GM23338 (cell line): Measurements from ENCODE around the gene ULBP1. TPM values are rescaled to one million over a fixed set of nuclear protein-coding genes. Genes with fewer than 3 reads are reported as not detected.

ENCODE experiments used
- ATAC-seq: fragments of 200-7000 bp; cut with Tn5 transposase; 3 replicates; pipeline ENCODE4 v1.9.1; 2020
- DNase-seq: peaks from one replicate; pipeline ENCODE4 v3.0.0-alpha.2; 2015; ENCODE audit warnings: low spot score
- H2AFZ ChIP-seq: fragments of 200-600 bp; sonication (generic); 2 replicates; pipeline ENCODE4 v1.8.0; 2016; ENCODE audit warnings: antibody characterized with exemption, mild to moderate bottlenecking, moderate library complexity
- H3F3A ChIP-seq: fragments of 200-600 bp; sonication (generic); replicated peaks from 2 replicates; pipeline ENCODE4 v1.8.0; 2017; ENCODE audit warnings: antibody characterized with exemption, mixed run types, low read depth
- H3K27ac ChIP-seq: fragments of 200-600 bp; sonication (generic); 2 replicates; pipeline ENCODE4 v1.6.1; 2016; ENCODE audit warnings: low read depth
- H3K27me3 ChIP-seq: fragments of 200-600 bp; sonication (generic); 2 replicates; pipeline ENCODE4 v1.8.0; 2016; ENCODE audit warnings: mild to moderate bottlenecking, mixed run types, moderate library complexity; ENCODE audit not compliant: insufficient read depth
- H3K36me3 ChIP-seq: fragments of 200-600 bp; sonication (generic); 2 replicates; pipeline ENCODE4 v1.8.0; 2016; ENCODE audit warnings: mild to moderate bottlenecking; ENCODE audit not compliant: insufficient read depth
- H3K4me1 ChIP-seq: fragments of 200-600 bp; sonication (generic); 2 replicates; pipeline ENCODE4 v1.8.0; 2016; ENCODE audit warnings: mild to moderate bottlenecking, moderate library complexity; ENCODE audit not compliant: insufficient read depth
- H3K4me2 ChIP-seq: fragments of 200-600 bp; sonication (generic); 2 replicates; pipeline ENCODE4 v1.7.1; 2017; ENCODE audit warnings: mixed run types
- H3K4me3 ChIP-seq: fragments of 200-600 bp; sonication (generic); 2 replicates; pipeline ENCODE4 v1.6.1; 2016; ENCODE audit warnings: mixed run types
- H3K79me2 ChIP-seq: fragments of 200-600 bp; sonication (generic); replicated peaks from 2 replicates; pipeline ENCODE4 v1.8.0; 2017; ENCODE audit warnings: mild to moderate bottlenecking; ENCODE audit not compliant: insufficient read depth
- H3K9me2 ChIP-seq: fragments of 200-600 bp; sonication (generic); 2 replicates; pipeline ENCODE4 v1.8.0; 2017; ENCODE audit not compliant: insufficient read depth
- H4K20me1 ChIP-seq: fragments of 200-600 bp; sonication (generic); replicated peaks from 2 replicates; pipeline ENCODE4 v1.8.0; 2017; ENCODE audit warnings: mild to moderate bottlenecking; ENCODE audit not compliant: insufficient read depth
- H3K27ac Mint-ChIP-seq: 2 replicates; pipeline ENCODE4 v1.8.0; 2020; ENCODE audit warnings: inconsistent platforms, mild to moderate bottlenecking, moderate library complexity, mixed read lengths
- H3K27me3 Mint-ChIP-seq: 3 replicates; pipeline ENCODE4 v1.8.0; 2022; ENCODE audit warnings: low read depth, mild to moderate bottlenecking, moderate library complexity, mixed read lengths, inconsistent platforms; ENCODE audit not compliant: insufficient read depth, poor library complexity
- H3K36me3 Mint-ChIP-seq: 3 replicates; pipeline ENCODE4 v1.8.0; 2021; ENCODE audit warnings: low read depth, mild to moderate bottlenecking, inconsistent platforms, moderate library complexity, mixed read lengths
- H3K4me1 Mint-ChIP-seq: 3 replicates; pipeline ENCODE4 v1.8.0; 2020; ENCODE audit warnings: mild to moderate bottlenecking, inconsistent platforms, mixed read lengths
- H3K4me3 Mint-ChIP-seq: 3 replicates; pipeline ENCODE4 v1.8.0; 2021; ENCODE audit warnings: moderate library complexity, mild to moderate bottlenecking, inconsistent platforms, mixed read lengths
- H3K9me3 Mint-ChIP-seq: 3 replicates; pipeline ENCODE4 v1.8.0; 2020; ENCODE audit warnings: moderate library complexity, mild to moderate bottlenecking, inconsistent platforms, mixed read lengths
- CREB1 ChIP-seq: fragments of 250-450 bp; sonication (Bioruptor Pico); IDR thresholded peaks from 2 replicates; pipeline ENCODE4 v1.5.0; 2020; ENCODE audit warnings: low read depth, mild to moderate bottlenecking, moderate library complexity
- EZH2 ChIP-seq: fragments of 200-600 bp; sonication (generic); IDR thresholded peaks from one replicate; pipeline ENCODE4 v1.8.0; 2017; ENCODE audit warnings: antibody characterized with exemption, mild to moderate bottlenecking, low read depth; ENCODE audit not compliant: unreplicated experiment
- NANOG ChIP-seq: IDR thresholded peaks from 2 replicates; pipeline ENCODE4 v1.6.1; 2016; ENCODE audit warnings: antibody characterized with exemption, borderline replicate concordance
- POLR2AphosphoS5 ChIP-seq: IDR thresholded peaks from 2 replicates; pipeline ENCODE4 v1.6.1; 2016; ENCODE audit warnings: antibody characterized with exemption, low read depth
- STAT1 ChIP-seq: IDR thresholded peaks from one replicate; pipeline ENCODE4 v1.6.1; 2016; ENCODE audit warnings: antibody characterized with exemption; ENCODE audit not compliant: unreplicated experiment
- polyA plus RNA-seq: library from polyadenylated mRNA; unstranded; fragments of >200 nt; fragmentation: Nextera tagmentation; extraction: Ambion mirVana; gene quantifications from 2 replicates; pipeline ENCODE4 v1.2.1, GENCODE V29; 2016
- total RNA-seq: library from RNA; depleted of rRNA; stranded (reverse); fragments of >200 nt; shearing (Covaris generic); gene quantifications from 2 replicates; pipeline ENCODE4 v1.2.3, GENCODE V29; 2014
- TF ChIP-seq, protein P1 (sequence below): fragments of 250-450 bp; sonication (Bioruptor Pico); IDR thresholded peaks from 2 replicates; pipeline ENCODE4 v1.5.0; 2020; ENCODE audit warnings: mild to moderate bottlenecking, moderate library complexity
- TF ChIP-seq, protein P2 (sequence below), 2 experiments: fragments of 200-600 bp in 1 of 2; sonication (generic) in 1 of 2; conservative IDR thresholded peaks; 2 replicates each; pipeline versions ENCODE4 v1.5.1 to v1.6.1; 2016 to 2017; ENCODE audit warnings: antibody characterized with exemption in 2 of 2, low read depth in 2 of 2, mild to moderate bottlenecking in 2 of 2, moderate library complexity in 1 of 2
- TF ChIP-seq, protein P3 (sequence below): IDR thresholded peaks from 2 replicates; pipeline ENCODE4 v1.6.1; 2016; ENCODE audit warnings: antibody characterized with exemption

The ULBP1 gene
- total and polyA plus RNA-seq, 2 experiments from 2014 or later = 0.74 to 1.7 TPM

DNA sequence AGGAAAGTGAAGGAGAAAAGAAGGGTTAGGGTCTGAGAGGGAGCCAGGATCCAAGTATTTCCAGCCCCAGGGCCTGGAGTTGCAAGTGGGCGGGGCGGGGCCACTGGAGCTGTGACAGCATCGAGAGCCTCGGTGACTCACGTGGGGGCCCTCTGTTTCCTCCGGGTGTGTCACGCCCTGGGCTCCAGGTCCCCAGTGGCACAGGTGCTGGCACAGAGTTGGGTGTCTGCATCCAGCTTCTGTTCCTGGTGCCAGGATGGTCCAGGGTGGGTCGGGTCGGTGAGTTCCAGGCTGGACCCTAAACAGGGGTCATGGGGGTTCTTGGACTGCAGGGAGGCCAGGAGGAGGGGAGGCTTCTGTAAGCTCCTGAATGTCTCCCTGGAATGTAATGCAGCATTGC, 44.8 kb downstream of the ULBP1 start:
- peaks cover 89% of the 10 kb centered on the region for H3K27me3 ChIP-seq
- no peaks in the 10 kb centered on the region for H3K4me1 ChIP-seq
- no peak overlapping the region for H3K4me3 Mint-ChIP-seq
- H3K4me3 ChIP-seq = no peak overlapping the region
- no peak overlapping the region for H2AFZ ChIP-seq
- H3K79me2 ChIP-seq = no peaks in the 10 kb centered on the region
- no peaks in the 10 kb centered on the region; the same call in 2 of the 3 replicates for H3K9me3 Mint-ChIP-seq
- H4K20me1 ChIP-seq = no peaks in the 10 kb centered on the region; the same call in 1 of the 2 replicates
- no peaks in the 10 kb centered on the region for H3K36me3 ChIP-seq
- H3K27me3 Mint-ChIP-seq = peaks cover 82% of the 10 kb centered on the region
- peaks cover 7% of the 10 kb centered on the region for H3K4me1 Mint-ChIP-seq
- no peak for DNase-seq
- TF ChIP-seq, protein P1, sequence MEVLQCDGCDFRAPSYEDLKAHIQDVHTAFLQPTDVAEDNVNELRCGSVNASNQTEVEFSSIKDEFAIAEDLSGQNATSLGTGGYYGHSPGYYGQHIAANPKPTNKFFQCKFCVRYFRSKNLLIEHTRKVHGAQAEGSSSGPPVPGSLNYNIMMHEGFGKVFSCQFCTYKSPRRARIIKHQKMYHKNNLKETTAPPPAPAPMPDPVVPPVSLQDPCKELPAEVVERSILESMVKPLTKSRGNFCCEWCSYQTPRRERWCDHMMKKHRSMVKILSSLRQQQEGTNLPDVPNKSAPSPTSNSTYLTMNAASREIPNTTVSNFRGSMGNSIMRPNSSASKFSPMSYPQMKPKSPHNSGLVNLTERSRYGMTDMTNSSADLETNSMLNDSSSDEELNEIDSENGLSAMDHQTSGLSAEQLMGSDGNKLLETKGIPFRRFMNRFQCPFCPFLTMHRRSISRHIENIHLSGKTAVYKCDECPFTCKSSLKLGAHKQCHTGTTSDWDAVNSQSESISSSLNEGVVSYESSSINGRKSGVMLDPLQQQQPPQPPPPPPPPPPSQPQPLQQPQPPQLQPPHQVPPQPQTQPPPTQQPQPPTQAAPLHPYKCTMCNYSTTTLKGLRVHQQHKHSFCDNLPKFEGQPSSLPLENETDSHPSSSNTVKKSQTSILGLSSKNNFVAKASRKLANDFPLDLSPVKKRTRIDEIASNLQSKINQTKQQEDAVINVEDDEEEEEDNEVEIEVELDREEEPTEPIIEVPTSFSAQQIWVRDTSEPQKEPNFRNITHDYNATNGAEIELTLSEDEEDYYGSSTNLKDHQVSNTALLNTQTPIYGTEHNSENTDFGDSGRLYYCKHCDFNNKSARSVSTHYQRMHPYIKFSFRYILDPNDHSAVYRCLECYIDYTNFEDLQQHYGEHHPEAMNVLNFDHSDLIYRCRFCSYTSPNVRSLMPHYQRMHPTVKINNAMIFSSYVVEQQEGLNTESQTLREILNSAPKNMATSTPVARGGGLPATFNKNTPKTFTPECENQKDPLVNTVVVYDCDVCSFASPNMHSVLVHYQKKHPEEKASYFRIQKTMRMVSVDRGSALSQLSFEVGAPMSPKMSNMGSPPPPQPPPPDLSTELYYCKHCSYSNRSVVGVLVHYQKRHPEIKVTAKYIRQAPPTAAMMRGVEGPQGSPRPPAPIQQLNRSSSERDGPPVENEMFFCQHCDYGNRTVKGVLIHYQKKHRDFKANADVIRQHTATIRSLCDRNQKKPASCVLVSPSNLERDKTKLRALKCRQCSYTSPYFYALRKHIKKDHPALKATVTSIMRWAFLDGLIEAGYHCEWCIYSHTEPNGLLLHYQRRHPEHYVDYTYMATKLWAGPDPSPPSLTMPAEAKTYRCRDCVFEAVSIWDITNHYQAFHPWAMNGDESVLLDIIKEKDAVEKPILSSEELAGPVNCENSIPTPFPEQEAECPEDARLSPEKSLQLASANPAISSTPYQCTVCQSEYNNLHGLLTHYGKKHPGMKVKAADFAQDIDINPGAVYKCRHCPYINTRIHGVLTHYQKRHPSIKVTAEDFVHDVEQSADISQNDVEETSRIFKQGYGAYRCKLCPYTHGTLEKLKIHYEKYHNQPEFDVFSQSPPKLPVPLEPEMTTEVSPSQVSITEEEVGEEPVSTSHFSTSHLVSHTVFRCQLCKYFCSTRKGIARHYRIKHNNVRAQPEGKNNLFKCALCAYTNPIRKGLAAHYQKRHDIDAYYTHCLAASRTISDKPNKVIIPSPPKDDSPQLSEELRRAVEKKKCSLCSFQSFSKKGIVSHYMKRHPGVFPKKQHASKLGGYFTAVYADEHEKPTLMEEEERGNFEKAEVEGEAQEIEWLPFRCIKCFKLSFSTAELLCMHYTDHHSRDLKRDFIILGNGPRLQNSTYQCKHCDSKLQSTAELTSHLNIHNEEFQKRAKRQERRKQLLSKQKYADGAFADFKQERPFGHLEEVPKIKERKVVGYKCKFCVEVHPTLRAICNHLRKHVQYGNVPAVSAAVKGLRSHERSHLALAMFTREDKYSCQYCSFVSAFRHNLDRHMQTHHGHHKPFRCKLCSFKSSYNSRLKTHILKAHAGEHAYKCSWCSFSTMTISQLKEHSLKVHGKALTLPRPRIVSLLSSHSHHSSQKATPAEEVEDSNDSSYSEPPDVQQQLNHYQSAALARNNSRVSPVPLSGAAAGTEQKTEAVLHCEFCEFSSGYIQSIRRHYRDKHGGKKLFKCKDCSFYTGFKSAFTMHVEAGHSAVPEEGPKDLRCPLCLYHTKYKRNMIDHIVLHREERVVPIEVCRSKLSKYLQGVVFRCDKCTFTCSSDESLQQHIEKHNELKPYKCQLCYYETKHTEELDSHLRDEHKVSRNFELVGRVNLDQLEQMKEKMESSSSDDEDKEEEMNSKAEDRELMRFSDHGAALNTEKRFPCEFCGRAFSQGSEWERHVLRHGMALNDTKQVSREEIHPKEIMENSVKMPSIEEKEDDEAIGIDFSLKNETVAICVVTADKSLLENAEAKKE (CRISPR knock-in tag) = no peak
- TF ChIP-seq EZH2 = no peak
- no peak for TF ChIP-seq NANOG
- TF ChIP-seq, protein P2, sequence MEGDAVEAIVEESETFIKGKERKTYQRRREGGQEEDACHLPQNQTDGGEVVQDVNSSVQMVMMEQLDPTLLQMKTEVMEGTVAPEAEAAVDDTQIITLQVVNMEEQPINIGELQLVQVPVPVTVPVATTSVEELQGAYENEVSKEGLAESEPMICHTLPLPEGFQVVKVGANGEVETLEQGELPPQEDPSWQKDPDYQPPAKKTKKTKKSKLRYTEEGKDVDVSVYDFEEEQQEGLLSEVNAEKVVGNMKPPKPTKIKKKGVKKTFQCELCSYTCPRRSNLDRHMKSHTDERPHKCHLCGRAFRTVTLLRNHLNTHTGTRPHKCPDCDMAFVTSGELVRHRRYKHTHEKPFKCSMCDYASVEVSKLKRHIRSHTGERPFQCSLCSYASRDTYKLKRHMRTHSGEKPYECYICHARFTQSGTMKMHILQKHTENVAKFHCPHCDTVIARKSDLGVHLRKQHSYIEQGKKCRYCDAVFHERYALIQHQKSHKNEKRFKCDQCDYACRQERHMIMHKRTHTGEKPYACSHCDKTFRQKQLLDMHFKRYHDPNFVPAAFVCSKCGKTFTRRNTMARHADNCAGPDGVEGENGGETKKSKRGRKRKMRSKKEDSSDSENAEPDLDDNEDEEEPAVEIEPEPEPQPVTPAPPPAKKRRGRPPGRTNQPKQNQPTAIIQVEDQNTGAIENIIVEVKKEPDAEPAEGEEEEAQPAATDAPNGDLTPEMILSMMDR (conservative IDR thresholded peaks at IDR 0.05; ENCODE audit: low read depth in 2 of 2) = no peak
- no peak for TF ChIP-seq CREB1
- TF ChIP-seq STAT1 = no peak
- TF ChIP-seq POLR2AphosphoS5 = no peak
- TF ChIP-seq, protein P3, sequence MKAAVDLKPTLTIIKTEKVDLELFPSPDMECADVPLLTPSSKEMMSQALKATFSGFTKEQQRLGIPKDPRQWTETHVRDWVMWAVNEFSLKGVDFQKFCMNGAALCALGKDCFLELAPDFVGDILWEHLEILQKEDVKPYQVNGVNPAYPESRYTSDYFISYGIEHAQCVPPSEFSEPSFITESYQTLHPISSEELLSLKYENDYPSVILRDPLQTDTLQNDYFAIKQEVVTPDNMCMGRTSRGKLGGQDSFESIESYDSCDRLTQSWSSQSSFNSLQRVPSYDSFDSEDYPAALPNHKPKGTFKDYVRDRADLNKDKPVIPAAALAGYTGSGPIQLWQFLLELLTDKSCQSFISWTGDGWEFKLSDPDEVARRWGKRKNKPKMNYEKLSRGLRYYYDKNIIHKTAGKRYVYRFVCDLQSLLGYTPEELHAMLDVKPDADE = no peak
- H3K27ac ChIP-seq = no peak overlapping the region
- no peak for ATAC-seq
- no peak overlapping the region for H3K4me2 ChIP-seq
- H3F3A ChIP-seq = no peaks in the 10 kb centered on the region
- H3K9me2 ChIP-seq = no peaks in the 10 kb centered on the region
- no peaks in the 10 kb centered on the region for H3K36me3 Mint-ChIP-seq
- H3K27ac Mint-ChIP-seq = no peak overlapping the region
